HepG2 (cell line): Measurements from ENCODE around the gene SLC16A9. TPM values are rescaled to one million over a fixed set of nuclear protein-coding genes. Genes with fewer than 3 reads are reported as not detected.
A peak's percentile ranks its signal among the peaks of the same experiment; 100 is the strongest.

Source experiments
- ATAC-seq: fragments of 200-7000 bp; cut with Tn5 transposase; 3 replicates; pipeline ENCODE4 v1.9.1; 2020; ENCODE audit warnings: mild to moderate bottlenecking, moderate library complexity
- BruUV-seq: library from RNA; stranded (reverse); fragments of 400-500 nt; replicated peaks from 2 replicates; lab custom pipeline; 2021; lab: Mats Ljungman, UMichigan
- CTCF ChIA-PET: fragments of 300-600 bp; formaldehyde crosslinking; extraction: SDS; loops from one replicate; lab custom pipeline; 2021; ENCODE audit warnings: low total read pairs, inconsistent platforms, low intra/inter-chr PET ratio; lab: Yijun Ruan, JAX
- POLR2A ChIA-PET: fragments of 350-600 bp; sonication (Branson Sonifier 250); formaldehyde crosslinking; loops from one replicate; lab custom pipeline; 2020; ENCODE audit warnings: antibody characterized with exemption, inconsistent platforms; lab: Yijun Ruan, JAX
- DNase-seq: peaks from one replicate; pipeline ENCODE4 v3.0.0-alpha.2; 2015; ENCODE audit warnings: low spot score
- FAIRE-seq: peaks from 3 replicates; lab custom pipeline; 2011; peaks lifted over from hg19 to GRCh38; lab: Jason Lieb, UNC
- H2AFZ ChIP-seq: one replicate; pipeline ENCODE4 v1.6.1; 2011; ENCODE audit warnings: low read length, inconsistent platforms
- H3K27ac ChIP-seq: fragments of 300-600 bp; 3 replicates; pipeline ENCODE4 v1.8.0; 2011; ENCODE audit warnings: mixed run types, mild to moderate bottlenecking, mixed read lengths, low read length, inconsistent platforms; ENCODE audit not compliant: insufficient read depth; ENCODE audit errors: extremely low read length
- H3K27me3 ChIP-seq, 2 experiments: fragments of 200-600 bp in 1 of 2; 2 replicates in 1 of 2; 3 replicates in 1 of 2; pipeline versions ENCODE4 v1.6.0 to v1.8.0; 2011; ENCODE audit warnings: low read length in 2 of 2, mild to moderate bottlenecking in 2 of 2, moderate library complexity in 2 of 2, inconsistent platforms in 1 of 2; ENCODE audit not compliant: insufficient read depth in 2 of 2, control insufficient read depth in 1 of 2
- H3K36me3 ChIP-seq, 2 experiments: fragments of 200-600 bp in 1 of 2; replicated peaks in 1 of 2; 2 replicates in 1 of 2; 3 replicates in 1 of 2; pipeline versions ENCODE4 v1.5.1 to v1.8.0; 2011; ENCODE audit warnings: low read length in 2 of 2, inconsistent platforms in 1 of 2; ENCODE audit not compliant: insufficient read depth in 2 of 2, control insufficient read depth in 1 of 2
- H3K4me1 ChIP-seq: 2 replicates; pipeline ENCODE4 v1.5.1; 2012; ENCODE audit warnings: low read length, inconsistent platforms; ENCODE audit not compliant: insufficient read depth
- H3K4me2 ChIP-seq: 2 replicates; pipeline ENCODE4 v1.6.0; 2011; ENCODE audit warnings: low read depth, low read length, inconsistent platforms
- H3K4me3 ChIP-seq, 3 experiments: fragments of 200-600 bp in 1 of 3; sonication (generic), shearing (Covaris generic) in 1 of 3; replicated peaks in 1 of 3; 2 replicates each; pipeline ENCODE4 v1.5.1; 2011 to 2016; ENCODE audit warnings: low read length in 3 of 3, inconsistent platforms in 2 of 3, low read depth in 2 of 3, mild to moderate bottlenecking in 2 of 3, control low read depth in 1 of 3, mixed read lengths in 1 of 3; ENCODE audit not compliant: insufficient read depth in 1 of 3
- H3K79me2 ChIP-seq: one replicate; pipeline ENCODE4 v1.6.1; 2011; ENCODE audit warnings: low read length, inconsistent platforms; ENCODE audit not compliant: insufficient read depth
- H3K9ac ChIP-seq: 2 replicates; pipeline ENCODE4 v1.6.0; 2011; ENCODE audit warnings: mild to moderate bottlenecking, low read depth, low read length, inconsistent platforms; ENCODE audit not compliant: insufficient read depth
- H3K9me3 ChIP-seq: 2 replicates; pipeline ENCODE4 v1.5.1; 2012; ENCODE audit warnings: mild to moderate bottlenecking, low read length
- H4K20me1 ChIP-seq: 2 replicates; pipeline ENCODE4 v1.6.0; 2011; ENCODE audit warnings: inconsistent platforms, mild to moderate bottlenecking, low read length, moderate library complexity; ENCODE audit not compliant: insufficient read depth
- BHLHE40 ChIP-seq: IDR thresholded peaks from 2 replicates; pipeline ENCODE4 v1.6.1; 2011; ENCODE audit warnings: low read length, improper control_type of control experiment
- CEBPB ChIP-seq: IDR thresholded peaks from 2 replicates; pipeline ENCODE4 v1.6.1; 2011; ENCODE audit warnings: low read depth, low read length, improper control_type of control experiment, borderline replicate concordance
- FOSL2 ChIP-seq: sonication (generic); formaldehyde crosslinking; IDR thresholded peaks from 2 replicates; pipeline ENCODE4 v1.4.0; 2020; ENCODE audit warnings: missing genetic modification reagents
- FOXA1 ChIP-seq, 2 experiments: fragments of 450-650 bp in 1 of 2; sonication (generic) in 1 of 2; formaldehyde crosslinking in 1 of 2; IDR thresholded peaks; 2 replicates each; pipeline versions ENCODE4 v1.4.0 to v1.6.1; 2016 to 2020; ENCODE audit warnings: missing genetic modification reagents in 1 of 2
- HHEX ChIP-seq: IDR thresholded peaks from 2 replicates; pipeline ENCODE4 v1.6.1; 2016; ENCODE audit warnings: control low read depth
- JARID2 ChIP-seq: sonication (generic); formaldehyde crosslinking; IDR thresholded peaks from 2 replicates; pipeline ENCODE4 v1.8.1; 2023; ENCODE audit warnings: missing genetic modification reagents, inconsistent platforms; ENCODE audit not compliant: insufficient replicate concordance
- NR2F1 ChIP-seq, 2 experiments: fragments of 450-650 bp in 1 of 2; formaldehyde crosslinking in 1 of 2; IDR thresholded peaks; 2 replicates each; pipeline versions ENCODE4 v1.5.0 to v1.6.1; 2016 to 2020; ENCODE audit warnings: mild to moderate bottlenecking in 1 of 2, missing compliant biosample characterization in 1 of 2, missing genetic modification reagents in 1 of 2, moderate library complexity in 1 of 2
- WGBS: methylation state at CpG from one replicate; pipeline ENCODE4 v1.1.6; 2017; ENCODE audit warnings: low lambda C conversion rate; 5-methylcytosine and 5-hydroxymethylcytosine counted together
- in situ Hi-C: cut with HindIII; loops from 2 replicates; pipeline ENCODE4 v1.10.0; 2017; ENCODE audit warnings: low pct_unique_long_range_greater_than_20kb; ENCODE audit not compliant: extremely low pct_ligation_motif_present
- intact Hi-C: fragments of 100-400 bp; cut with micrococcal nuclease; formaldehyde crosslinking; loops from one replicate; pipeline ENCODE4 v1.10.0; 2022; ENCODE audit not compliant: unreplicated experiment
- polyA plus RNA-seq, 8 experiments: library from polyadenylated mRNA; depleted of rRNA in 3 of 8; stranded (reverse) in 7 of 8; unstranded in 1 of 8; fragments of >200 nt; fragmentation: Illumina TruSeq in 4 of 8; extraction: Trizol in 4 of 8; gene quantifications; 2 replicates each; pipeline versions ENCODE4 v1.2.1 to v1.2.3, GENCODE V29; 2011 to 2016; ENCODE audit warnings: low read depth in 4 of 8, missing spikeins in 1 of 8, mixed read lengths in 1 of 8; ENCODE audit not compliant: insufficient read depth in 1 of 8
- total RNA-seq, 5 experiments: library from RNA; depleted of rRNA; stranded (reverse); fragments of >200 nt; fragmentation: Illumina TruSeq; extraction: Trizol; gene quantifications; 2 replicates each; pipeline ENCODE4 v1.2.3, GENCODE V29; 2016; ENCODE audit warnings: low read depth in 1 of 5

The SLC16A9 gene
- total and polyA plus RNA-seq, 2 of the 13 experiments (the other 11 are each of a cell fraction or from before 2014, with no cell fraction given), result 0.01 to 0.09 TPM

GRCh38 chr10:59627366-59628018 lies 82.2 kb downstream of the SLC16A9 start (continued):
- 0 out of 2 replicates have a peak, but pooled peaks have one; percentile 26 for TF ChIP-seq HHEX (CRISPR knock-in tag)
- peak; percentile 27; the same call in 1 of the 2 replicates for TF ChIP-seq BHLHE40
- TF ChIP-seq FOSL2, result peak; percentile 68
- peak; percentile 71 to 94 for TF ChIP-seq NR2F1 (CRISPR knock-in tag; IDR thresholded peaks at IDR 0.05)
- no peak for TF ChIP-seq FOXA1 (IDR thresholded peaks at IDR 0.05)
- 0 out of 2 replicates have a peak, but pooled peaks have one; percentile 29 for TF ChIP-seq FOXA1 (CRISPR knock-in tag; IDR thresholded peaks at IDR 0.05)

GRCh38 chr10:59626523-59626869 lies 83.2 kb downstream of the SLC16A9 start:
- intact Hi-C loops, result loop anchor here (1.0 to 10.0 kb wide), 8 partner anchors 179 to 806 kb away; partner anchors contain the start of gene CCDC6
- H3K4me1 ChIP-seq, result no peaks in the 10 kb centered on the region
- H3K9ac ChIP-seq, result no peak overlapping the region
- BruUV-seq, result no TSS peak
- WGBS, result 37% methylated on average over 3 of the region's 3 CpGs
- no peaks in the 10 kb centered on the region for H3K79me2 ChIP-seq
- no peak for FAIRE-seq
- no peak for ATAC-seq
- H3K4me2 ChIP-seq, result no peak overlapping the region
- no peak overlapping the region for H3K27ac ChIP-seq
- TF ChIP-seq JARID2 (CRISPR knock-in tag) (no peak), CEBPB (peak; percentile 44; the same call in 1 of the 2 replicates)
- TF ChIP-seq, all 625 proteins: peak for 1
- H3K36me3 ChIP-seq, result no peaks in the 10 kb centered on the region
- no peaks in the 10 kb centered on the region for H3K9me3 ChIP-seq
- no peak for DNase-seq
- in situ Hi-C loops, result loop anchor here (5.0 to 10.0 kb wide), 3 partner anchors 181 to 672 kb away; no protein-coding TSS in a partner anchor
- ChIA-PET CTCF (interaction anchor here (1.3 to 3.5 kb wide), 4 partner anchors 50 to 406 kb away, joined by 4 to 35 read pairs (median 12); no protein-coding TSS in a partner anchor), POLR2A (no interaction called here)
- H2AFZ ChIP-seq, result no peak overlapping the region
- H3K27me3 ChIP-seq, result no peaks in the 10 kb centered on the region; a peak in 1 of 5 replicates
- H3K4me3 ChIP-seq, result no peak overlapping the region
- H4K20me1 ChIP-seq, result no peaks in the 10 kb centered on the region
